HCEC 1CT (cell line): ENCODE results near the gene TMEM31.

Source experiments
- DNase-seq: peaks from one replicate; pipeline ENCODE4 v3.0.0-alpha.2; 2017

Gene TMEM31, protein sequence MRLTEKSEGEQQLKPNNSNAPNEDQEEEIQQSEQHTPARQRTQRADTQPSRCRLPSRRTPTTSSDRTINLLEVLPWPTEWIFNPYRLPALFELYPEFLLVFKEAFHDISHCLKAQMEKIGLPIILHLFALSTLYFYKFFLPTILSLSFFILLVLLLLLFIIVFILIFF

DNA sequence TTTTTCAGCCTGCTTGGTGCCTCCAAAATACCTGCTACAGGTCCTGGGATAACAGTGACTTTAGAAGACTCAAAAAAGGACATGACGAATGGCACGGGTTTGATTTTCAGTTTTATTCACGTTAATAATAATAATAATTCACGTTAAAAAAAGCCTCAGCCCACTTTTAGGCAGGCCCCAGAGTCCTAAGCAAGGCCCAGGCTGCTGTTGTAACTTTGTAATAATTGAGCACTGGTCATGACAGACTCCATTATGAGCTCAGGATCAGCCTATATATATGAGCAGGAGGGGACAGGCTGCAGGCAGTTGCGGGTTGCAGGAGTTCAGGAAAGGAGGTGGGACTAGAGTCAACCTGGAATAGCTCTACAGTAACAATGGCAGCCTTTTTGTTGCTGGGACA is at the start of gene TMEM31:
TSS of gene TMEM31 (plus strand) at position 301 of the 400 bp plus-strand sequence. CDS start 1,350 bp downstream, outside the sequence.
- DNase-seq: no peak

DNA sequence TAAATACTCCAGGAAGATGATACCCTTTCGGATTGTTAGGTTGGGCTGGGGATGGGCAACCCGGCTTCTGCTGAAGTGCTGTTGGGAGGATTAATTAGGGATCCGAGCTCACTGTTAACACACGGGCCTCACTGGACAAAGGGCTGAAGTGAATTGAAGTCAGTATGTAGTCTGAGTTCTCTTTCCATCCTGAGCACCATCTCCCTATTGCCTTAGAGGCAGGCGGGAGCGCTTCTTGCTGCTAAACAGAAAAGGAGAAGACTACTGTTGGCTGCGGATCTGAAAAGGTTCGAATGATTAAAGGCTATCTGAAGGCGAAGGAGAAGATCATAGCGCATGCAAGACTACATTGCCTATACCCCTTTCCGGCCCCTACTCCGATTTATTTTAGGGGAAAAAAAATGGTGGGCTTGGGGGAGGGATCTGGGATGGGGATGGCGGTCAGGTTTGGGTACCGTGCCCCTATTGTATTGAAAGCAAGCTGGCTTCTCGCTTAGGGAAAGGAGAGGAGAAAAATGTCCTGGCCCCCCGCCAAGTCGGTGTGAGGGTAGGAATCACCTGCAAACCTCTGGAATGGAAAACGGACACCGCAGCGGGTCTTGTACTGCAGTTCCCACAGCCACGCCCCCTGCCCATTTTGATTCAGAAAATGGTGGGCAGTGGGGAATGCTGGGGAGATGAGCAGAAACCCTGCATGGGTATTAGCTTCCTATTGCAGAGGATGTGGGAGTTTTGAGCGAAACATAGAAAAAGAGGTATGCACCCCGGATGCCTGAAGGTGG is 46.5 kb upstream of the TMEM31 start:
- no peak for DNase-seq

DNA sequence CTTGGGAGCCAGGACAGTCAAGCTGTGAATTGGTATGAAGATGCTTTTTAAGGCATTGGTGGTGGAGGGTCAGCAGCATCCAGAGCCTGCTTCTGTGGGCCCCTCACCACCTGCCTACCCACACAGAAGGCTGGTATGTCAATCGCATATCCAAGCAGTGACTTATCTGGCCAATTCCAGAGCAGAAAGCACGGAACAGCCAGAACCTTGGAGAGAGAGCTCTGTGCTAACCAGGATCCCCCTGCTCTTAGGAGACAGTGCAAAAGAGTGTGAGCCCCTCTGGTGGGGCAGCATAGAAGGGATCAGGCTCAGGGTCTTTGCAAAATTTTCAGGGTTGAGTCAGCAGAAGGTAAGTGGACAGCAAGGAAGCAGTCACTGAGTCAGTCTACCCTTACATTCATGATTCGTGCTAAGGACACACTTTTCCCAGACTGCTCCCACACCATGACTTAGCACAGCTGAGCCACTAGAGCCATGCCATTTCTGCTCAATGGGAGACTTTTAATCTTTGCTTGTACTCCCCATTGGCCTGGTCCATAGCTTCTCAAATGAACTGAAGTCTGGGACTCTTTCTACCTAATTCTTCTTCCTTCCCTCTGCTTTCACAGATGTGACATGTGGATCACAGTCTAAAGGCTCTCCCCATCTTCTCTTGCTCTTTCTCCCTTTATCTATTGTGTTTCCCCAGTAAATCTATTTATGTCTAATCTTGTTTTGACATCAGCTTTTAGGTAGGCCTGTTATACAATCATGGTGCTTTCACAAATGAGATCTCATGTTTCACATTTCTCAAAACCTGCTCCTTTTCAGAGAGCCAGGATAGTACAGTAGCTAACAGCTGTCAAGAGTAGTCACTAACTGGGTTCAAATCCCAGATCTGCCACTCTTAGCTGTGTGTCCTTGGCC is 44.3 kb upstream of the TMEM31 start:
- no peak for DNase-seq

DNA sequence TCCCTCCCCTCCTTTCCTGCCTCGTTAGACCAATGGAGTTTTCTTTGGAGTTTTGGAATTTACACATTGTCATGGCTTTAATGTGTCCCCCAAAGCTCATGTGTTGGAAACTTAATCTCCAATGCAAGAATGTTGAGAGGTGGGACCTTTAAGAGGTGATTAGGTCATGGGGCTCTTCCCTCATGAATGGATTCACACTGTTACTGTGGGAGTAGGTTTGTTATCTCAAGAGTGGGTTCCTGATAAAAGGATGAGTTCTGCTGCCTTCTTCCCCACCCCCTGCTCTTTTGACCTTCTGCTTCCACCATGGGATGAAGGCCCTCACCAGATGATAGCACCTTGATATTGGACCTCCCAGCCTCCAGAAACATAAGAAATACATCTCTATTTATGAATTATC is 41.0 kb upstream of the TMEM31 start:
- DNase-seq: no peak

DNA sequence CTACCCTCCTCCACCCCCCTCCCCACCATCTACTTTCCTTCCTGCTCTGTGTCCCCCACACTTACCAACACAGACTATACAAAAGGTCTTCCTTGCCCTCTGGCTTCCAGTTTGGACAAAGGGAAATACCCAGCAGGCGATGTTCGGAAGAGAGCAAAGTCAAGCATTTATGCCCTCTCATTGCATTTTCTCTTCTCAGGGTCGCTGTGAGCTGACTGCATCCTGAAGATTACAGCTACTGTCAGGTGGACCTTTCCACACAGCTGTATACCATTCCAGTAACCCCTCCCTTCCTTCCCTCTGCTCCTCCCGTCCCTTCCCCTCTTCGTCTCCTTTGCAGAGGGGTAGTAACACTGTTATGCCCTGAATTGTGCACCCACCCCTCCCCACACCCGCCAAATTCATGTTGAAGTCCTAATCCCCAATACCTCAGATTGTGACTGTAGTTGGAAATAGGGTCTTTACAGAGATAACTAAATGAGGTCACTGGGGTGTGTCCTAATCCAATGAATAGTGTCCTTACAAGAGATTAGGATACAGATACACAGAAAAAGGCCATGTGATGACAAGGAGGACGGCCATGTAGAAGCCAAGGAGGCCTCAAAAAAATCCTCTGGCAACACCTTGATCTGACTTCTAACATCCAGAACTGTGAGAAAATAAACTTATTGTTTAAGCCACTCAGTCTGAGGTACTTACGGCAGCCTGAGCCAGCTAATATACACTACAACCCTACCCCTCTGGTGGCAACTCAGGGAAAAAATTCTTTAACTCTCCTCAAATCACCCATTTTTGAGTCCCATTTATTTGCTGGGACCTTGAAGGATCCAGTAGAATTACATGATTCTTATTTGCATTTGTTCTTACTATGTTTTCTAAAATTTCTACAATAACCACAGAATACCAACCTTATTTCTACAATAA is 35.9 kb upstream of the TMEM31 start:
- no peak for DNase-seq

DNA sequence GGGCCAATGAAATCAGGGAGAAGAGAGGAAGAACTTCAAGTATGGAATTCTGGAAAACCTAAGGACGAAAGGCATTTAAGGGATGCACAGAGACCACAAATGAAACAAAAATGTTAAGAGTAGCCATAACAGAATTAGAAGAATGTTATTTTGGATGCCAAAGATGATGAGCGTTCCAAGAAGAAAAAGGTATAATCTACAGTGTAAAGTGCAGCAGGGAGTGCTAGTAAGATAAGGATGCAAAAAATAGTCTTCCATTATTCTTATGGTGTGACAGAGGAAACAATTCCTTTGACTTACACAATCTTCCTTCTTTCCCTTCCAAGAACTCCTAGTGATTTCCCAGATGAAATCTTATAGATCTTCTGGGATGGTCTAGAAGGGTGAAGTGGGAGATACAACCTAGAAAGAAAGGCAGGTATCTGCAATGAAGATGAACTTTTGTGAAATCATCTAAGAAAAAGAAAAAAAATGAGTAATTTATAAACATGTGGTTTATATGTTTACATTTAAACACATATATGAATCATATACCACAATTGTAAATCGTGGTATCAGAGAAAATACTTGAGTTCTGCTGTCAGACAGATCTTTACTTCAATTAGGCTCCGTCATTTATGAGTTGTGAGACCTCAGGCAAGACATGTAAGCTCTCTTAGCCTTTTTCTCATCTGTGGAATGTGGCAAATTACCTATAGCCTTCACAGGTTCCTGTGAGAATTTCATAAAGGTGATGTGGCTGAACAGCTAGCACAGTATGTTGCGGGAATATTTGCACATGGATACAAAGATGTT is 32.3 kb upstream of the TMEM31 start:
- DNase-seq: peak; percentile 65

DNA sequence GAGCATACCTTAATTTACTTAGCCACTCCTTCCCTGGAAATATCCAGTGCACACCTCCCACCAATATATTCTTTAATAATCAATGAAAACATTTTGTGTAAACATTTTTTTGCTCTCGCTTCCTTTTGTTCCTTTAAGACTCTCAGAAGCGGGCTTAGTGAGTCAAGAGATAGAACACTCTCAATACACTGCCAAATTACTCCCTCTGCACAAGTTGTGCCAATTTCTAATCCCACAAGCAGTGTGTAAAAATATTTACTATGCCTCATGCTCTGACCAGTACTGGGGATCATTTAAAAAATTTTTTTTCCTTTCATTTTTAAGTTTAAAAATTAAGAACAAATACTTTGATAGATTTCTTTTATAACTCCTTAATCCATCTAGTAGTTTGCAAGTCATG is 29.3 kb upstream of the TMEM31 start:
- no peak for DNase-seq

DNA sequence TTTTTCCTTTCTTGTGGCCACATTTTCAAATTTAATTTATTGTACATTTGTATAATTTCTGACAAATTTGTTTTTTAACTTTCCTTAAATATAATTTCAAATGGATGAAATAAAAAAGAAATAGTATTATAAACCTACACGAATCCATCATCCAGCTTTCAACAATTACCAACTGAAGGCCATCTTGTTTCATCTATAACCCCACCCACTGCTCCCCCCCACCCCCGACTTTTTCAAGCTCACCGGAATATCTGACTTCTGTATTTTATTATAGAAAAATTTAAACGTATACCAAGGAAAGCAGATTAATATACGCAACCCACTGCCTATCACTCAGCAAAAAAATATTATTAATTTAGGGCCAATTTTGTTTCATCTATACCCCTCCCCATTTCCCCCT is 25.3 kb upstream of the TMEM31 start:
- no peak for DNase-seq

DNA sequence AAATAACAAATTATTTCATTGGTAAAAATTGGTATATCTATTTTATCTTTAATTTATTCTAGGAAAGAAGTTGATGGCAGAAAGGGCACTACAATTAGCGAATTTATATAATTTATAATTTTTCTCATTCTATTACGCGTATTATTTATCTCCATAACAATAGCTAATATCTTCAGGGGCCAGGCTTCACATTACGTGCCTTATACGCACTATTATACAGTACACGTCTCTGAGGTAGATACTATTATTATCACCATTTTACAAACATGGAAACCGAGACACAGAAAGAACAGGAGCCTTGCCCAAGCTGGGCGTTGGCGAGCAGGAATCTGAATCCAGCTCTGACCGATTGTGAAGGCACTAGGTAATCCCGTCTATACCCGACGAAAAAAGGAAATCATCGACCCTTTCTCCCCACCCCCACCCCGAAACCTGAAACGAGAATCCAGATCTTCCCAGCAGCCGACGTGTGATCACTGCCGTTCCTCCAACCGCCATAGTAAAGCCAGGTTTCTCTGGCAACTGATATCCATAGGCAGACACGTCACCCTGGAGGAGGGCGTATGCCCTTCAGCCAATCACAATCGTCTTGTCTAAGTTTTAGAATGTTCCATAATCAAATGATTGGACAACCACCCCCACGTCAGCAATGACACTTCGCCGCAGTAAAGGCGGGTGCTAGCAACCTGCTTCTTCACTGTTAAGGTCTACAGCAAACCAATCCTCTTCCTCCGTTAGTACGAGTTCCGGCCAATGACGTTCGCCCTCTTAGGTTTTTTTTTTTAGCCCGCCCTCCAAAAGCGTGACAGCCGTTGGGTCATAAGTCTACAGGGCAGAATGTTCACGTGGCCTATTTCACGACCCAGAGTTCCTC is 24.3 kb upstream of the TMEM31 start, which contains the start of gene MORF4L2:
TSS of gene MORF4L2 (minus strand) at position 501 of the 874 bp plus-strand sequence. CDS start 9,672 bp downstream, outside the sequence.
- DNase-seq: peak; percentile 95

DNA sequence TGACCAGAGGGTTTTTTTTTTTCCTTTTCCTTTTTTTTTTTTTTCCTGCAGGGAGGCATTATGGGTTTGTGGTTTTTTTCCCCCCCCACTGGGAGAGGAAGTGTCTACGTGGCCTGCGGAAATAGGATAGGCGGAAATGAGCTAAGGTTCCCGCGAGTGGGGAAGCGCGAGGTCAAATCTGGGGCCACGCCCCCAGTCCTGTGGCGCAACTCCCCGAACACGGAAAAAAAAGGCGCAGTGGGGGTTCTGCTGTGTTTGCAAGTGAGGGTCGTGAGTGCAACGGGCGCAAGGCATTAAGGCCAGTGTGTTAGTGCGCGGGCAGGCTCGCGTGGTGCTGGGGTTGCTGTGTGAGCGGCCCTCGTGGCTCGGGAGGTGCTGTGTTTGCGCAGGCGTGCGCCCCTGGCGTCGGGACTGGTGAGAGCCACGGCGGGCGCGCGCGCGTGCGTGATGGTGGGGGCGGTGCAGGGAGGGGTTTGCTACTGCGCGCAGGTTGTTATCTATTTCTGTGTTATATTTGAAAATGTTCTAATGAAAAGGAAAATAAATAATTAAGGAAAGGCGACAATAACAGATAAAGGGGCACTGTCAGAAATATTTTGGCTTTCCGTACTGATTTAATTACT is 23.5 kb upstream of the TMEM31 start:
- no peak for DNase-seq

DNA sequence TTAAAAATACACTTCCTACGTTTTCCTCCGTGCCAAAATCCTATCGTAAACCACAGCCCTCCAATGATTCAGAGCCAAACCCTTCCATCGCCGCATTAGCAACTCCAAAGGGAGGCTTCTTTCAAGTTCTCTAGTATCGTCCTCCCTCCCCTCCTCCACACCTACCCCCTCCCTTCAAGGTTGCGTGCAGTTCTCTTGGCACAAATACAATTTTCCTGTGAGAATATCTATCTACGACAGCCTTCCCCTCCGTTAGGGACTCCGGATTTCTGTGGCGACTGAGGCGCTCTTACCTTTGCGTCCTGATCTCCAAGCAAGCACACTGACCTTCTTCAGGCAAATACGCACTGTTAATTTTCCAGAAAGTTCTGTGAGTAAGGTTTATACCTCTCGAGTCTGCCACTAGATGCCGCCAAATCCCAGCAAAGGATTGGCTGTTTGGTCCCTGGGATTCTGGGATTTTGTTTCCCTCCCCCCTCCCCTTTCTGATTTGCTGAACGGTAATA is 23.0 kb upstream of the TMEM31 start:
- peak; percentile 66 for DNase-seq

DNA sequence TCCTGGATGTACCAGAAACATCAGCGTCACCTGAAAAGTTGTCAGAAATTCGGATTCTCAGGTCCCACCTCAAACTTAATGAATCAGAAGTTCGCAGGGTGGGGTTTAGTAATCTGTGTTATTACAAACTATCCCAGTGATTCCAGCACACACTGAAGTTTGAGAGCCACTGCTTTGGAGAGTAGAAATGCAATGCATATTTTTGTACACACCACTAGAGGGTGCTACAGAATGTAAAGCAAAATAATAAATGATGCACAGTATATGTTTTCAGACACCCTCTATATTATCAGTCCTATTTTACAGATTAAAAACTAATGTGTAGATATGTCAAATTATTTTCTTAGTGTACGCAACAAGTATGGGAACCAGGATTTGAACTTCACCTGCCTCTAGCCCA is 21.8 kb upstream of the TMEM31 start:
- peak; percentile 43 for DNase-seq

DNA sequence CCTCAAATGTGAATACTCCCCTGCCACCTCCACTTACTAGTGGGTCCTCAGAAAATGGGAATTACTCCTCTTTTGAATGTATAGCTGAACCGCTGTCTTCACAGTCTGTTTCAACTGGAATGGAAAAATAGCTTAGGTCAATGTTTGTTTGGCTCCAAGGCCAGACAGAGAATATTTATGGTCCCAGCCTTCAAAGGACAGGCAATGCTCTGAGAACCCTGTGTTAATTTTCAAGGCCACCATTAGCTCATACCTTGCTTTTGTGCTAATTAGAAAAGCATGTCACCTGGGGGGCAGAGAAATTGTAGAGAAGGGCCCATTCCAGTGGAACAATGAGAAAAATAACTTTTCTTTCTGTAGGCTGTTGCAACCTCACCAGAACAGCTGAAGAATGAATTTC is 19.6 kb upstream of the TMEM31 start:
- DNase-seq: no peak

DNA sequence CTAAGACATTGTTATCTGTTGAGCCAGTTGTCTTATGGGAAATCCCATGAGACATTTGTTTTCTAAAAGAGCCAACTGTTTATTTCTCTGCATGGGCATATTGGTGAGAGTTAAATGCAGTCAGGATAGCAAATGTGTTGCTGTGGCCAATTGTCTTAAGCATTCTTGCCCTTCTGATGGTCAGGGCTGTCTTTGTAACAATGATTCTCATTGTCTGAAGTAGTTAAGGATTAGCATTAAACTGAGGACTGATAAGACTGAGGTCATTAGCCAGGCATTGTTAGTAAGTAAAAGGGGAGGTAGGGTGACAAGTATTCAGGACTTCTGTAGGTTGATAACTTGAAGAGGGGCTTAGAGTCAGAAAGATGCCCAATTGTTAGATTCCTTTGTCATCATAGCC is 13.0 kb upstream of the TMEM31 start:
- DNase-seq: no peak

DNA sequence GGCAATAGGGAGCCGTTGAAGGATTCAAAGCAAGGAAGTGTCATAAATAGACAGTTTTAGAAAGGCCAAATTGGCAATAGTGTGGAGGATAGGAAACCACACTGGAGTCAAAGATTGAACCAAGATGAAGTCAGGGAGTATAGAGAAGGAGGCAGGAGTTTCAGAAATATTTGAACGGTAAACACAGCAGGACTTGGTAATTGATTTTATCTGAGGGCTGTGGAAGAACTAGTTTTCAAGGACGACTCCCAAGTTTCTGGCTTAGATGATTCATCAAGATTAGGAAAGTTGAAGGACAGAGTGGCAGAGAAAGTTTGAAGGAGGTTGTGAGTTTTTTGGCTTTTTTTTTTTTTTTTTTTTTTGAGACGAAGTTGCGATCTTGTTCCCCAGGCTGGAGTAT is 11.5 kb upstream of the TMEM31 start:
- no peak for DNase-seq

DNA sequence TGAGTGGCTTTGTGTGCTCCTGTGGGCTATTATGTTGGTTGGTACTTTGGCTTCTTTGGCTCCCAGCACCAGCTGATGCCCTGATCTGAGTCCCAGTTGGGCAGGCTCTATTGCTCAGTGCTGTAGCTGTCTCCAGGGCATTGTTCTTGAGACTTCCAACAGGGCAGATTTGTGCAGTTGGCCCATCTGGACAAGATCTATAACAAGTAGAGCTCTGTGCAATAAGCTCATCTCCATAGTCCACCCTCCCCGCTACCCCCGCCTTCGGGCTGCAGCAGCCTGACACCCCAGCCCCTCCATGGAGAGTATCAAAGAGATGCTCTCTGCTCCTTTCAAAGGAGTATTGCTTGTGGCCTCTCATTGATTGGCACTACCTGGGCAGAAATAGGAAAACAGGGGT is 5.8 kb upstream of the TMEM31 start:
- no peak for DNase-seq

DNA sequence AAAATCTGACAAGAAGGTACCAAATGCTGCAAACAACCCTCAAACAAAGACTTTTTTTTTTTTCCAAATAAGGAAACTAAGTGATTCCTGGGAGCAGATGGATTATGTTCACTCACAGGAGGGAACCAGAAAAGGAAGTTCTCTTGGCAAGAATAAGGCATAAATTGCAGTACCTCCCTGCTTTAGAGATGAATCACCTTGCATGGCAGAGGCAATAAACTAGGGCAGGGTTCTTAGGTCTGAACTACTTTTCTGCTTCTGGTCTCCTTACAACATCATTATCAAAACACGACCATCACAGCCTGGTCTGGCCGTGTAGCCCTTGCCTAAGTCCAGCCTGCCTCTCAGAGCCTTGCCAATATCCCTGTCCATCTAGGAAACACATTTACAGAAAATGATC is 6.3 kb downstream of the TMEM31 start:
- DNase-seq: peak; percentile 94

DNA sequence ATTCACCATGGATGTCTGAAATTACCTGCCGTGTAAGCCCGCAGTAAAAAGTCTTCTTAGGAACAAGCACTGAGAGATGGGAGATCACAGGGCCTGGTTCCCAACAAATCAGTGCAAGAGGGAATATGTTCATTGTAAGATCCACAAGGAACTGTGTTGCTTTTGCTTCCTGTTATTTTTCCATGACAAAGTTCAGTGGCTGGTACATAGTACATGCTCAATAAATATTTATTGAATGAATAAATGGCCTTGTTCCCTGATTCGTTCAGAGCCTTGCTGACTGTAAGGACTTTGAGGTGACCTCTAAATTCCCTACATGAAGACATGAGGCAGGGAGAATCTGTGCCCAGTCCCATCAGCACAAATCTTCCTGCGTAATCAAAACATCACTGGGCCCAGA is 7.4 kb downstream of the TMEM31 start:
- no peak for DNase-seq

DNA sequence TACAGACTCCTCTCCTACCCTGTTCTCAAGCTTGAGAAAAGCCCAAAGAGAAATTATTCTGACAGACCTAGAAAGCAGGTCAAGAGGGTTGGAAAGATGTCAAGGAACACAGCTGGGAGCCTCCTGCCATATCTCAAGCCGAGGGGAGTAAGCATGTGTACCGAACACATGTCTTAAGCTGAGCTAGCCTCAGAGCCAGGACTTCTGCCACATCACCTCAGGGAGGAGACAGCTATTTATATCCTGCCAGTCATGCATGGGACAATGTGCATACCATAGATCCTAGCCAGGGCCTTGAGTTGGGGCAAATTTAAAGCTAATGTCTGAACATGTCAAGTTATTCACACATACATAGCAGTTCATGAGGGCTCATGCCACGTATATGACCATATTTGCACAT is 11.8 kb downstream of the TMEM31 start:
- DNase-seq: no peak

DNA sequence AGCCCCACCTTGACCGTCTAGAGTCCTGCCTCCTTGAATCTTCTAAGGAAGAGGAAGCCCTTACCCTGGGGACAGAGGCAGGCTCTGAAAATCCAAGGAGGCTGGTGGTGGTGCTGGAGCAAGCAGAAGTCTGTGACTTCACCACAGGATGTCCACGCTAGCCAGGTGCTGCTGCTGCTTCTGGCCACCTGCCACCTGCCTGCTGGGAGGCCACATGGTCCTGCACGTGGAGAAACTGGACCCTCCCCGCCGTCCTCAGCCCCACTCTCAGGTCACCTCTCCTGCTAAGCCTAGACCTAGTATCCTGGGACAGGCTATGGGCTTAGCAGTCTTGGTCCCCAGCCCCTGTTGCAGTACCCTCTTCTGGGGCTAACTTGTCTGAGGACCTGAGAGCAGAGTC is 15.8 kb downstream of the TMEM31 start:
- DNase-seq: no peak
